Motor neuron (in vitro differentiated cells): ENCODE data around the gene FBXO31. TPM values are rescaled to one million over a fixed set of nuclear protein-coding genes. Genes with fewer than 3 reads are reported as not detected.

ENCODE experiments used
- ATAC-seq, 8 experiments: fragments of 200-7000 bp; cut with Tn5 transposase; replicated peaks in 6 of 8; 2 replicates each; pipeline ENCODE4 v1.8.0; 2021; ENCODE audit warnings: mild to moderate bottlenecking in 8 of 8, moderate library complexity in 8 of 8
- H3K27ac ChIP-seq, 2 donors: fragments of 250-450 bp; sonication (Bioruptor Pico); 2 replicates each; pipeline ENCODE4 v1.9.0; 2021; ENCODE audit warnings: antibody characterized with exemption in 2 of 2, mild to moderate bottlenecking in 2 of 2, moderate library complexity in 1 of 2
- H3K4me1 ChIP-seq, 2 donors: fragments of 250-450 bp; sonication (Bioruptor Pico); replicated peaks in 1 of 2; 2 replicates each; pipeline ENCODE4 v1.6.1; 2021; ENCODE audit warnings: antibody characterized with exemption in 2 of 2, mild to moderate bottlenecking in 2 of 2, moderate library complexity in 1 of 2
- H3K4me3 ChIP-seq, 5 donors: fragments of 250-450 bp; sonication (Bioruptor Pico); 2 replicates each; pipeline ENCODE4 v1.9.0; 2021; ENCODE audit warnings: antibody characterized with exemption in 5 of 5, mild to moderate bottlenecking in 5 of 5, moderate library complexity in 4 of 5
- WGBS, 10 experiments: fragments of 450-650 bp; shearing (Covaris generic); methylation state at CpG; one replicate each; pipeline ENCODE4 v1.0.0; 2022; 5-methylcytosine and 5-hydroxymethylcytosine counted together
- in situ Hi-C, 9 experiments: fragments of 400-800 bp; cut with MboI; loops; one replicate each; pipeline ENCODE4 v1.15.0; 2021; ENCODE audit warnings: low sequenced_read_pairs in 9 of 9, low pct_unique_long_range_greater_than_20kb in 2 of 9; ENCODE audit not compliant: unreplicated experiment in 9 of 9
- total RNA-seq, 8 experiments: library from RNA; unstranded; fragments of 300-600 nt; gene quantifications; 2 replicates each; pipeline versions ENCODE4 v1.2.3 to v1.2.4, GENCODE V29; 2022

Gene FBXO31
- total RNA-seq, 8 experiments from 2014 or later = 12.2 to 23.2 (median 18.0) TPM

- WGBS, 10 experiments = 80 to 100% (median 94%) methylated on average over 1 to 13 of the region's 17 CpGs; no CpG with 5 or more reads in 3 of the 10 experiments
- H3K27ac ChIP-seq = no peak overlapping the region
- in situ Hi-C loops = no loop called here
- ATAC-seq = no peak
- H3K4me1 ChIP-seq = no peaks in the 10 kb centered on the region
- no peak overlapping the region for H3K4me3 ChIP-seq
Observed at GRCh38 chr16:87339086-87339723, 44.4 kb downstream of the FBXO31 start.

- 80 to 100% (median 96%) methylated on average over 1 to 5 of the region's 18 CpGs; no CpG with 5 or more reads in 4 of the 10 experiments for WGBS, 10 experiments
- Histone ChIP-seq H3K4me3 (no peak overlapping the region), H3K27ac (no peak overlapping the region), H3K4me1 (no peaks in the 10 kb centered on the region)
- ATAC-seq = no peak
- in situ Hi-C loops = no loop called here
Observed at GRCh38 chr16:87338155-87338765, 45.3 kb downstream of the FBXO31 start.

DNA sequence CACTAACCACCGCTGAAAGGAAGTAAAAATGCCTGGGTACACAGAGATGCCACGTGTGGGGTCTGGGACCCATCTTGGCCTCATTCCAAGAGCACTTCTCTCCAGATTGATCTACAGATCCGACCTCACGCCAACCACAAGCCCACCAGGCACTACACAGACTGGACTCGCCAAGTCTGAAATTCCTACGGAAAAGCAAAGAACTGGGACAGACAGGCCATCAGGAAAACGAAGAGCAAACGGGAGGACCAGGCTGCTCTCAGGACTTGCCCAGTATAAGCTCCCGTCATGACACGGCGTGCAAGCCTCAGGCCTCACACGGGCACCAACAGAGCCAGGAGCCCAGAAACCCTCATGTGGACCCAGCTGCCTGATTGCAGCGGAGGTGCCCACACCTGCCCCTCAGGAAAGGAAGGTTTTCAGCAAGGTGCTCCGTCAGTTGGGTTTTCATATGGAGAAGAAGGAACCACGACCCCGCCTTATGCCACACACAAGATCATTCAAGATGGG lies 46.3 kb downstream of the FBXO31 start:
- H3K4me1 ChIP-seq = no peaks in the 10 kb centered on the region
- in situ Hi-C loops = no loop called here
- H3K27ac ChIP-seq = no peak overlapping the region
- 40 to 96% (median 79%) methylated on average over 1 to 11 of the region's 16 CpGs for WGBS, 10 experiments
- no peak overlapping the region for H3K4me3 ChIP-seq
- ATAC-seq = no peak

- in situ Hi-C loops = no loop called here
- ATAC-seq = no peak
- no peak overlapping the region for H3K27ac ChIP-seq
- no peak overlapping the region for H3K4me3 ChIP-seq
- no peaks in the 10 kb centered on the region for H3K4me1 ChIP-seq
- WGBS, 10 experiments = 88 to 100% (median 93%) methylated on average over 1 to 10 of the region's 19 CpGs; no CpG with 5 or more reads in 1 of the 10 experiments
Observed at GRCh38 chr16:87336434-87337240, 46.9 kb downstream of the FBXO31 start.

DNA sequence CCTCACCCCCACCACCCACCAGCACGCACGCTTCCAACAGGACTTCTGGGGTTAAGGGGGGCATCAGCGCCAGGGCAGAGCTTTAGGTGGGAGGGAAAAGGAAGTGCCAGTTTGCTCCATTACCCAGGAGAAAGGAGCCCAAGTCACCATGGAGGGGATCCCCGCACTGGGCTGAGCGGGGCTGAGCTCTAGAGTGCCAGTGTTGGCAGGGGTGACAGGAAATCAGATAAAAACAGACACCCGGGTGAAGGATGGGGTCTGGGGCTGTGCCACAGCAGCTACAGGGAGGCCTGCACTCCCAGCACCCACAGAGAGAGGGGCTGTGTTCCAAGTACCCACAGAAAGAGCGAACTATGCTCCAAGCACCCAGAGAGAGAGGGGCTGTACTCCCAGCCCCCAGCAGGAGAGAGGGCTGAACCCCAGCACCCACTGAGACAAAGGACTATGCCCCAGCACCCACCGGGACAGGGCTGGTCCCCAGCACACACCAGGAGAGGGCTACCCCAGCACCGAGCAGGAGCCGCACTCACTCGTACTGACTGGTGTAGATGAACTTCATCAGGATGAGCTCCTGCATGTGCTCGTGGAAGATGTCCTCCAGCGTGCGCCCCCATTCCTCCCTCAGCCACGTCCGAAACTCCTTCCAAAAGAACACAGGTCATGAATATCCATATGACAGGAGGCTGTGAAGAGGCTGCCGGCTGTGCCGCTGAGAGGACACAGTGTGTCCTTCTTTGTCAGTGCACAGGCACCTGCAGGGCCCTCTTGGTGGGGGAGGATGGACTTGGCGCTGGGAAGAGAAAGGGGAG lies 47.7 kb downstream of the FBXO31 start:
- no peak for ATAC-seq
- no peak overlapping the region for H3K4me3 ChIP-seq
- H3K4me1 ChIP-seq = no peaks in the 10 kb centered on the region
- H3K27ac ChIP-seq = no peak overlapping the region
- 60 to 100% (median 87%) methylated on average over 1 to 6 of the region's 19 CpGs; no CpG with 5 or more reads in 5 of the 10 experiments for WGBS, 10 experiments
- in situ Hi-C loops = no loop called here

DNA sequence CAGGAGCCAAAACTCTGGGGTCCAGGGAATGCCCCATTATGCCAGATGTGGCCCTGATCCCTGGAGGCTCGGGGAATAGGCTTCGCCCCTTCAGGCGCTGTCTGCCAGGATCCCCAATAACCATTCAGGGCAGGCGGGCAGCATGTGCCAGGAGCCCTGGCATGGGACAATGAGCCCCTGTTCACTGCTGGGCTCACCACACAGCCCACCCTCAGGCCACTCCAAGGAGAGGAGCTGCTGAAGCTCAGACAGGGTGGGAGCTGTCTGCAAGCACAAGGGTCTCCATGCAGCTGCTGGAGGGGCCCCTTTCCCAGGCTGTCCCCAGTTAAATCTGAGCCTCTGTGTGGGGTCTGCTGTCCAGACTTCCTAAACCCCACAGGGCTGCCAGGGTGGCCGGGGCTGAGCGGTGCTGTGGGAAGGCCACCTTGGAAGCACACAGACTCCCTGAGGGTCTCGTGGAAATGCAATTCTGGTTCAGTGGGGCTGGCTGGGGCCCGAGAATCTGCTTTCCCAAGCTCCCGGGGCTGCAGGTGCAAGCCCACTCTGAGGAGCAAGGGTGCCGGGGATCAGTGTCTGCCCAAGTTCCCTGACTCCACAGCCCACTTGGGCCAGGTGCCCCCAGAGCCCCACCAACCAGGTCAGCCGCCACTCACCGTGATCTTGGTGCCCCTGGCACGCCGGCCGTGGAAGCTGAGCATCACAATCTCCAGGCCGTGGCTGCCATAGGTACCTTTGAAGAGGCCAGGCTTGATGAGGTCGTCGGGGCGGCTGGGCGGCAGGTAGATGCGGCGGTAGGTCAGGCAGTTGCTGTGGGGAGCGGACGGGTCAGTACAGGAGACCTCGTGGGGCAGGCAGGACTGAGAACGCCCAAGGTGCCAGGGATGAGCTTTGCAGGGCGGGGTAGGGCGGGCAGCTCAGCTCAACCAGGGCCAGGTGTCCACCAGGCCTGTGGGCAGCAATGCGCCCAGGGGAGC lies 48.6 kb downstream of the FBXO31 start:
- Histone ChIP-seq H3K4me1 (no peaks in the 10 kb centered on the region), H3K4me3 (no peak overlapping the region), H3K27ac (no peak overlapping the region)
- in situ Hi-C loops = no loop called here
- WGBS, 10 experiments = 100% methylated on average over 1 of the region's 29 CpGs; no CpG with 5 or more reads in 9 of the 10 experiments
- no peak for ATAC-seq

GRCh38 chr16:87333581-87334331 lies 49.8 kb downstream of the FBXO31 start:
- ATAC-seq = no peak
- Histone ChIP-seq H3K4me3 (no peak overlapping the region), H3K27ac (no peak overlapping the region), H3K4me1 (no peaks in the 10 kb centered on the region)
- in situ Hi-C loops = no loop called here
- WGBS, 10 experiments = 60 to 100% (median 100%) methylated on average over 1 to 6 of the region's 41 CpGs; no CpG with 5 or more reads in 7 of the 10 experiments

GRCh38 chr16:87333101-87333500 lies 50.5 kb downstream of the FBXO31 start:
- no peak for ATAC-seq
- Histone ChIP-seq H3K27ac (no peak overlapping the region), H3K4me1 (no peaks in the 10 kb centered on the region), H3K4me3 (no peak overlapping the region)
- in situ Hi-C loops = no loop called here
- 61 to 97% (median 89%) methylated on average over 3 to 7 of the region's 15 CpGs; no CpG with 5 or more reads in 6 of the 10 experiments for WGBS, 10 experiments

DNA sequence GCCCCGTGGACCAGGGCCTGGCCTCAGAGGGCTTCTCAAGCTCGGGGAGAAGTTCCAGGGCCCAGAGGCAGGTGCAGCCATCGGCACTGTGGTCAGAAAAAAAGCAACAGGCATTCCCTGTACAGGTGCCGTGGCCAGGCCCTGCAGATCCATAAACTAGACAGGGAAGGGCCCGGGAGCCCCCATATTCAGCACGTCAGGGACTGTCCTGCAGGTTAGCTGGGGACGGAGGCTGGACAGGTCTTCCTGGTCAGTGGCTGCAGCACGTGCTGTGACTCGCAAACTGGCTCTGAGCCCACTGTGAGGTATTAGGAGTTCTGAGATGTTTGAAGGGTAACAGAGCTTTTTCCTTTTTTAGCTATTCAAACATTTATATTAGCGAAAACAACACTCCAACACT lies 51.4 kb downstream of the FBXO31 start:
- H3K27ac ChIP-seq = no peak overlapping the region
- 58 to 100% (median 94%) methylated on average over 1 to 5 of the region's 10 CpGs; no CpG with 5 or more reads in 4 of the 10 experiments for WGBS, 10 experiments
- in situ Hi-C loops = no loop called here
- no peaks in the 10 kb centered on the region for H3K4me1 ChIP-seq
- ATAC-seq = no peak
- no peak overlapping the region for H3K4me3 ChIP-seq

DNA sequence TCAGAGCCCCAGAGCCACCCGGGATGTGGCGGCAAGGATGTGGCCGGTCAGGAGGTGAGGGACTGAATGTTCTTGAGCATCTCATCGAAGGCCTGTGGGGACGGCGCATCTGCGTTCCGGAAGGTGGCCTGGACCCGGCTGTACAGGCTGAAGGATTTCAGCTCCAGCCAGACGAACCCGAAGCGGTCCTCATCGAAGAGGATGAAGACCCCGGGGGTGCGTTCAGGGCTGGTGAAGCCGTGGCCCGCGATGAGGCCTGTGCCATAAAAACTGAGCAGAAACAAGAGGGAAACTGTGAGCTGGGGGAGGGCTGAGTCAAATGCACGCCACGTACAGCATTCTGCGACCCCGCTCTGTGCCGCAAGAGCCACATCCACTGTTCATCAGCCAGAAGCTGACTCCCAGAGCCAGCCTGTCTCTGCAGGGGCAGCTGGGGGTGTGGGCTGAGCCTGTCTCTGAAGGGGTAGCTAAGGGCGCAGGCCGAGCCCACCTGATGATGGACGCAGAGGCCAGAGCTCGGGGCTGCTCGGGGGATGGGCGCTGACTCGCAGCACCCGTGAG lies 52.3 kb downstream of the FBXO31 start:
- Histone ChIP-seq H3K27ac (no peak overlapping the region), H3K4me1 (no peaks in the 10 kb centered on the region), H3K4me3 (no peak overlapping the region)
- WGBS, 10 experiments = 77 to 100% (median 89%) methylated on average over 1 to 16 of the region's 31 CpGs; no CpG with 5 or more reads in 2 of the 10 experiments
- ATAC-seq = peak in 4 of 8 experiments; percentile 7 to 39 (median 31)
- in situ Hi-C loops = no loop called here

- H3K4me1 ChIP-seq = no peaks in the 10 kb centered on the region
- no peak overlapping the region for H3K4me3 ChIP-seq
- in situ Hi-C loops = no loop called here
- WGBS, 10 experiments = 82 to 100% (median 96%) methylated on average over 1 to 6 of the region's 15 CpGs; no CpG with 5 or more reads in 5 of the 10 experiments
- no peak overlapping the region for H3K27ac ChIP-seq
- no peak for ATAC-seq
Observed at GRCh38 chr16:87330646-87331045, 52.9 kb downstream of the FBXO31 start.
